K562 (cell line): ENCODE data around the gene HMGXB3. TPM values are rescaled to one million over a fixed set of nuclear protein-coding genes. Genes with fewer than 3 reads are reported as not detected.

Experiments
- CHAMP1 ChIP-seq: fragments of 450-650 bp; IDR thresholded peaks from 2 replicates; pipeline ENCODE4 v1.6.1; 2016; ENCODE audit warnings: mild to moderate bottlenecking
- HDAC8 ChIP-seq: fragments of 450-650 bp; IDR thresholded peaks from 2 replicates; pipeline ENCODE4 v1.6.1; 2016; ENCODE audit warnings: mild to moderate bottlenecking, missing genetic modification characterization, moderate library complexity, missing compliant biosample characterization
- HNRNPL ChIP-seq: fragments of 200-400 bp; formaldehyde crosslinking; IDR thresholded peaks from 2 replicates; pipeline ENCODE4 v1.6.1; 2017; ENCODE audit warnings: low read depth, mild to moderate bottlenecking, low read length
- JUN ChIP-seq, 2 experiments: sonication (generic) in 1 of 2; formaldehyde crosslinking in 1 of 2; IDR thresholded peaks; 2 replicates each; pipeline versions ENCODE4 v1.6.1 to v1.8.0; 2012 to 2022; ENCODE audit warnings: borderline replicate concordance in 2 of 2, mild to moderate bottlenecking in 2 of 2, improper control_type of control experiment in 1 of 2, low read depth in 1 of 2, low read length in 1 of 2, missing genetic modification reagents in 1 of 2
- MAFK ChIP-seq: IDR thresholded peaks from 2 replicates; pipeline ENCODE4 v1.6.1; 2011; ENCODE audit warnings: low read length, improper control_type of control experiment
- MYC ChIP-seq, 2 experiments: fragments of 250-450 bp in 1 of 2; sonication (Bioruptor Pico) in 1 of 2; IDR thresholded peaks; 2 replicates each; pipeline versions ENCODE4 v1.5.1 to v1.6.1; 2012 to 2021; ENCODE audit warnings: low read depth in 2 of 2, borderline replicate concordance in 1 of 2, improper control_type of control experiment in 1 of 2, low read length in 1 of 2, mild to moderate bottlenecking in 1 of 2, moderate library complexity in 1 of 2
- REST ChIP-seq, 2 experiments: fragments of 450-650 bp; formaldehyde crosslinking in 1 of 2; IDR thresholded peaks; 2 replicates each; pipeline versions ENCODE4 v1.4.0 to v1.6.1; 2014 to 2020; ENCODE audit warnings: mild to moderate bottlenecking in 2 of 2, borderline replicate concordance in 1 of 2, low read depth in 1 of 2
- ZBTB7A ChIP-seq: IDR thresholded peaks from 2 replicates; pipeline ENCODE4 v1.6.1; 2011; ENCODE audit warnings: low read depth, mild to moderate bottlenecking, low read length, moderate library complexity, borderline replicate concordance; ENCODE audit not compliant: control insufficient read depth
- ZNF184 ChIP-seq: sonication (generic); formaldehyde crosslinking; IDR thresholded peaks from 2 replicates; pipeline ENCODE4 v1.5.0; 2020; ENCODE audit warnings: missing genetic modification reagents
- ZNF232 ChIP-seq: sonication (generic); formaldehyde crosslinking; IDR thresholded peaks from 2 replicates; pipeline ENCODE4 v1.8.0; 2022; ENCODE audit warnings: mild to moderate bottlenecking, missing genetic modification reagents
- polyA plus RNA-seq, 8 experiments: library from polyadenylated mRNA; depleted of rRNA in 4 of 8; stranded (reverse) in 5 of 8; unstranded in 3 of 8; fragments of >200 nt; fragmentation: Nextera tagmentation in 2 of 8; fragmentation: Illumina TruSeq in 1 of 8; extraction: Ambion mirVana in 2 of 8; extraction: Trizol in 1 of 8; gene quantifications; 2 replicates each; pipeline versions ENCODE4 v1.2.1 to v1.2.3, GENCODE V29; 2011 to 2014; ENCODE audit warnings: inconsistent platforms in 1 of 8, missing spikeins in 1 of 8
- total RNA-seq, 7 experiments: library from RNA; depleted of rRNA in 6 of 7; stranded (reverse); fragments of >200 nt in 6 of 7; fragmentation: Illumina TruSeq in 2 of 7; extraction: Trizol in 2 of 7; gene quantifications; 2 replicates each; pipeline versions ENCODE4 v1.2.1 to v1.2.3, GENCODE V29; 2011 to 2021; ENCODE audit warnings: low replicate concordance in 1 of 7
- TF ChIP-seq, protein P1 (sequence below): fragments of 450-650 bp; IDR thresholded peaks from 2 replicates; pipeline ENCODE4 v1.7.1; 2018; ENCODE audit warnings: mild to moderate bottlenecking, low read depth; ENCODE audit not compliant: partially characterized antibody

HMGXB3 gene
- total and polyA plus RNA-seq, 9 of the 15 experiments (the other 6 are each of a cell fraction or from before 2014, with no cell fraction given), result 1.8 to 44.1 (median 32.2) TPM

DNA sequence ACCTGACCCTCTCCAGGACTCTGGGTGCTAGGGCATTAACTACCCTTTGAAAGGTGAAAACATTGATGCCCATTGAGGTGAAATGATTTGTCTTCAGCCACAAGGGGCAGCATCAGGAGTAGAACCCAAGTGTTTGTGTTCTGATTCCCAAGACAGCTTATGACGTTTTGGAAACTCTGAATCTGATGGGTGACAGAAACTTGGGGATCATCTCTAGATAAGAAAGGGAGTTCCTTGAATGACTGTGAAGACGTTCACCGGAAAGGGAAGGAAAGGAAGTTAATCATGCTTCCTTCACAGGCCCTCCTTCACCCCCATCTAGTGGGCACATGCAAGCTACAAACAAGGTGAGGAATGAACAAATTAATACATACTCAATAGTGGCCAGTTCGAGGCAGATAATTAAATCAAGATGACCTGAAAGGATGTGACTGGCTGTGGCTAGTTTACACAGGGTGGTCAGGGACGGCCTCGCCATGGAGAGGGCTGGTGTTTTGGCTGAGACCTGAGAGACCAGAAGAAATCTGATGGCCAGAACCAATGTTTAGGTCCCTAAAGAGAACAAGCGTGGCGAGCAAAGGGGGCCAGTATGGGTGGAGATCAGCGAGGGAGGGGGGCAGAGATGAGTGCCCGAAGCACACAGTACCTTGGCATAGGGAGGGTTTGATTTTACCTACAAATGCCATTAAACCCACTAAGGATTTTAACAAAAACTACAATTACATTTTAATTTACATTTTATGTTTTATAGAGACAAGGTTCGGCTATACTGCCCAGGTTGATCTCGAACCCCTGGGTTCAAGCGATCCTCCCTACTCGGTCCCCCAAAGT, 40.9 kb upstream of the HMGXB3 start (continued):
- TF ChIP-seq MYC (IDR thresholded peaks at IDR 0.05; ENCODE audit: low read depth, low read length) (peak; percentile 48; the same call in 1 of the 2 replicates), MYC (CRISPR knock-in tag; IDR thresholded peaks at IDR 0.05; ENCODE audit: borderline replicate concordance, low read depth) (no peak), REST (IDR thresholded peaks at IDR 0.05; ENCODE audit: borderline replicate concordance) (peak; percentile 86), REST (CRISPR knock-in tag; IDR thresholded peaks at IDR 0.05; ENCODE audit: low read depth) (no peak), ZNF184 (CRISPR knock-in tag) (no peak), HNRNPL (no peak), ZBTB7A (no peak), JUN (IDR thresholded peaks at IDR 0.05; ENCODE audit: borderline replicate concordance, low read depth, low read length) (0 out of 2 replicates have a peak, but pooled peaks have one; percentile 74), JUN (CRISPR knock-in tag; IDR thresholded peaks at IDR 0.05; ENCODE audit: borderline replicate concordance) (no peak), HDAC8 (tag) (0 out of 2 replicates have a peak, but pooled peaks have one; percentile 20), ZNF232 (CRISPR knock-in tag) (no peak), MAFK (no peak), CHAMP1 (0 out of 2 replicates have a peak, but pooled peaks have one; percentile 39)
- TF ChIP-seq, protein P1, sequence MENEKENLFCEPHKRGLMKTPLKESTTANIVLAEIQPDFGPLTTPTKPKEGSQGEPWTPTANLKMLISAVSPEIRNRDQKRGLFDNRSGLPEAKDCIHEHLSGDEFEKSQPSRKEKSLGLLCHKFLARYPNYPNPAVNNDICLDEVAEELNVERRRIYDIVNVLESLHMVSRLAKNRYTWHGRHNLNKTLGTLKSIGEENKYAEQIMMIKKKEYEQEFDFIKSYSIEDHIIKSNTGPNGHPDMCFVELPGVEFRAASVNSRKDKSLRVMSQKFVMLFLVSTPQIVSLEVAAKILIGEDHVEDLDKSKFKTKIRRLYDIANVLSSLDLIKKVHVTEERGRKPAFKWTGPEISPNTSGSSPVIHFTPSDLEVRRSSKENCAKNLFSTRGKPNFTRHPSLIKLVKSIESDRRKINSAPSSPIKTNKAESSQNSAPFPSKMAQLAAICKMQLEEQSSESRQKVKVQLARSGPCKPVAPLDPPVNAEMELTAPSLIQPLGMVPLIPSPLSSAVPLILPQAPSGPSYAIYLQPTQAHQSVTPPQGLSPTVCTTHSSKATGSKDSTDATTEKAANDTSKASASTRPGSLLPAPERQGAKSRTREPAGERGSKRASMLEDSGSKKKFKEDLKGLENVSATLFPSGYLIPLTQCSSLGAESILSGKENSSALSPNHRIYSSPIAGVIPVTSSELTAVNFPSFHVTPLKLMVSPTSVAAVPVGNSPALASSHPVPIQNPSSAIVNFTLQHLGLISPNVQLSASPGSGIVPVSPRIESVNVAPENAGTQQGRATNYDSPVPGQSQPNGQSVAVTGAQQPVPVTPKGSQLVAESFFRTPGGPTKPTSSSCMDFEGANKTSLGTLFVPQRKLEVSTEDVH, result no peak
